GM21528 (cell line): ENCODE data around the gene FARP1.

ENCODE experiments used
- ATAC-seq: cut with Tn5 transposase; IDR thresholded peaks from one replicate; pipeline ENCODE4 v1.9.1; 2021; ENCODE audit warnings: mild to moderate bottlenecking, moderate library complexity; ENCODE audit not compliant: unreplicated experiment, low FRiP score

Gene FARP1

GRCh38 chr13:98372876-98373275, 230.0 kb downstream of the FARP1 start:
- no peak for ATAC-seq

DNA sequence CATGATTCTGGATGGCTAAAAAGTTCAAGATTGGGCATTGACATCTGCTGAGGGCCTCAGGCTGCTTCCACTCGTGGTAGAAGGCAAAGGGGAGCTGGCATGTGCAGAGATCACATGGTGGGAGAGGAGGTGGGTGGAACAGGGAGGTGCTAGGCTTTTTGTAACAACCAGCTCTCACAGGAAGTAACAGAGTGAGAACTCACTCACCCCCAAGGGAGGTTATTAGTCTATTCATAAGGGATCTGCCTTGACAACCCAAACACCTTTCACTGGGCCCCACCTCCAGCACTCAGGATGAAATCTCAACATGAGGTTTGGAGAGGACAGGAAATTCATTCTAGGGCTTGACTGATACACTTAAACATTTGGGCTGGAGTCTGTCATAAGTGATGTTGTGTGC, 231.9 kb downstream of the FARP1 start:
- no peak for ATAC-seq

DNA sequence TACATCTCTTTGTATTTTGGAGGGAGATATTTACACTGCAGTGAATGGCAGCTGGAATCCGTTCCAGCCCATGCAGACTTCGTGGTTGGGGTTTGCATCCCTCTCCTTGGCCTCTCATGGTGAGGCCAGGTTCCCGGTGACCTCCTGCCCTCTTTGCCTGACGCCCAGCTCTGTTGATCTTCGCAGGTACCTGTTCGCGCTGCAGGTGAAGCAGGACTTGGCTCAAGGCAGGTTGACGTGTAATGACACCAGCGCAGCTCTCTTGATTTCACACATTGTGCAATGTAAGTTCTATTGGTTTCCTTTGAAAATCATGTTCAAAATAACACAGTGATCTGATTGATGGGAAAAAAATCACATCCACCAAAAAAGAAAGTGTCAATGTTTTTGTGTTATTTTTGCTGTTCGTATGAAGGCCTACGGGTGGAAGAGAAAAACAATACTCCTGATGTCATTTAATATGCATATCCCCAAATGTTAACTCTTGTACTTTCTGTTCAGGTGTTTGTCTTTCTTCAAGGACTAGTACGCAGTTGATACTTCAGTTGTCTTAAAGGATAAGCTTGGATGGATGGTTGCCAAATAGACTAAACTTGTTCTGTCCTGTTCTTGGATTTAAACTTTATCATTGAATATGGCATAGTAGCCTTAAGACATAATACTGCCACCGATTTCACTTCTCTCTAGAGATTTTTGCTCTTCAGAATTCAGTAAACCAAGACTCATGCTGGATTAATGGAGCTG, 234.9 kb downstream of the FARP1 start:
- no peak for ATAC-seq

DNA sequence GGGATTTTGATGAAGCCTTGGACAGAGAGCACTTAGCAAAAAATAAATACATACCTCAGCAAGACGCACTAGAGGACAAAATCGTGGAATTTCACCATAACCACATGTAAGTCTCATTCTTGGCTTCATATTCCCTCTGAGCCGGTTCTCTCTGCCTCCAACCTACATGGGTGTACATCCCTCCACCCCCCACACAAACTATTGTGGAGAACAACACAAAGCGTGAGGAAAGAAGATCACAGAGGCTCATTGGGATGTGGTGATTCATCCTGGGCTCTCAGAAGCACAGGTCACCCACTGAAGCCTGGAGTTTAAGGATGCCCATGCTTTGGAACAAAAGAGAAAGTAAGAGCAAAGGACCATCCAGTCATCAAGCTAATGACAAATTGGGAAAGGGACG, 241.8 kb downstream of the FARP1 start:
- no peak for ATAC-seq

- ATAC-seq: no peak
Observed at GRCh38 chr13:98385606-98386005, 242.7 kb downstream of the FARP1 start.

DNA sequence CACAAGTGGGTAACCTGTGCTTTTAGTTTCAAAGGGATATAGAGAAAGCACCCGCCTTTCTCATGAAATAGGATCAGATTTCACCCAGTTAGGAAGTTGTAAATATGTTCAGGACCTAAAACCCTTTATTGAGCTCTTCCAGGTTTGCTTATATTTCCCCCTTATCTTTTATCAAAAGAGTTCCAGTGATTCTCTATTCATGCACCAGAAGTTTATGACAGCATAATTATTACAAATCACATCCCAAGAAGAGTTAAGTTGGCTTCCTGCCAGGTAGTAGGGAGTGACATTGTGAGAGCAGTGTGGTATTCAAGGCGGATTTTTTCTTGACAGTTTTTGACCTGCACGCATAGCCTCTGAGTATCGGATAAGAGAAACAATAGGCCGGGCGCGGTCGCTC, 243.7 kb downstream of the FARP1 start:
- no peak for ATAC-seq

GRCh38 chr13:98389319-98389718, 246.4 kb downstream of the FARP1 start:
- ATAC-seq: no peak

DNA sequence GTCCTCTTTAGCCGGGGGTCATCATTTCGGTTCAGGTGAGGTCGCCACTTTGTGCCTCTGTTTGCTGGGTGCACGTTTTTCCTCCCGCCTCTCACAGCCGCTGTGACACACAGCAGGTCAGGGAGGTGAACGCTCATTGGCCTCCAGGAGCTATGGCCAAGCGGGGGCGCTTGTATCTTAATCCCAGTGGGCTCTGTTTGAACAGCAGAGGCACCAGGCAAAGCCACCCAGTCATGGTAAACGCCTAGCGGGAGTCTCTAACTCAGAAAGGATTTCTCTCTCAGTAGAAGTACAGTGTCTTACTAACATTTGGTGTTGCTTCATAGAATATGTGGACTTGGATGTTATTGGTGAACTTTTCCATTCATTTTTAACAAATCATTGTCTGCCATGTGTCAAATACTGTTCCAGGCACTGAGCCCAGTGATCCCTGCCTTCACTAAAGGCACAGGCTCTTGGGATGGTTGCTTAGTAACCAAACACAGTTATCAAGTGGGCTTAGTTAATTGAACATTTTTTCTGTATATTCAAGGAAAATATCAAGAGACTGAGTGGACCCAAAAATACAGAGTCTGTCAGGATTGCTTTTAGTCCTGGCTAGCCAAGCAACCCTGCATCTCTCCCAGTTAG, 247.3 kb downstream of the FARP1 start:
- ATAC-seq: no peak

GRCh38 chr13:98393873-98394272, 251.0 kb downstream of the FARP1 start:
- ATAC-seq: no peak

- ATAC-seq: no peak
Observed at GRCh38 chr13:98394820-98395510, 252.1 kb downstream of the FARP1 start.

GRCh38 chr13:98396071-98396710, 253.3 kb downstream of the FARP1 start:
- no peak for ATAC-seq

DNA sequence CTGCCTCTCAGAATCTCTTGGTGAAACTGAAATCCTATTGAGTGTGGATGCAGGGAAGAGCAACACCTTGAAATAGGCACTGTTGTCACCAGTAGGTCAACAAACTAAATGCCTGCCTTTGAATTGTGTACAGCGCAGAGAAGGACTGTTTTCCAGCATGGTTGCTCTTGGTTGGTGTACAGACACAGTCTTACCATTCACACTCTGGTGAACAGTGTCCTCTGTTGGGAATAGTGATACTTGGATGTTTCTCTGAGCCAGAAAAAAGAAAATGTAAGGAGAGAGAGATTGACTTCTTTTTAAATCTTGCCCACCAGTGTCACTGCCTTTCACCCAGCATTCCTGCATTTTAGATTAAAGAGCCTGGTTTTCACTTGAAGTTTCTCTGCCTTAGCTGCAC, 254.3 kb downstream of the FARP1 start:
- no peak for ATAC-seq

- ATAC-seq: no peak
Observed at GRCh38 chr13:98397861-98398260, 255.0 kb downstream of the FARP1 start.

DNA sequence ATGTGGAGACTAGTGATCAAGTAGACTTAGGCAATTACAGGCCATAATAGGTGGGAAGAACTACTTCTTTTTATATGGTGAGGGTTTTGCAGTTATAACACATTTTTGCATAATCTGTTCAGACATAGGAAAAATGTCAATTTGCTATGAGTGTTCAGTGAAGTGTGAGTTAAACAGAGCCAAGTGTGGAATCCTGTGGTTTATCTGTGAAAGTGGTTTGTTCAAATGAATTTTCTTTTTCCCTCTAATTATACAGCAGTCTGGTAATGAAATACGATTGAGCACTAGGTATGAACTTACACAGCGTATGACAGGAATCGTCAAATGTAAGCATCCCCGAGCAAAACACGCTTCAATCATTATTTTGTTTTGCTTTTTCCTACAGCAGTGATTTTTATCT, 255.7 kb downstream of the FARP1 start:
- ATAC-seq: no peak

GRCh38 chr13:98399756-98400155, 256.9 kb downstream of the FARP1 start:
- ATAC-seq: no peak

DNA sequence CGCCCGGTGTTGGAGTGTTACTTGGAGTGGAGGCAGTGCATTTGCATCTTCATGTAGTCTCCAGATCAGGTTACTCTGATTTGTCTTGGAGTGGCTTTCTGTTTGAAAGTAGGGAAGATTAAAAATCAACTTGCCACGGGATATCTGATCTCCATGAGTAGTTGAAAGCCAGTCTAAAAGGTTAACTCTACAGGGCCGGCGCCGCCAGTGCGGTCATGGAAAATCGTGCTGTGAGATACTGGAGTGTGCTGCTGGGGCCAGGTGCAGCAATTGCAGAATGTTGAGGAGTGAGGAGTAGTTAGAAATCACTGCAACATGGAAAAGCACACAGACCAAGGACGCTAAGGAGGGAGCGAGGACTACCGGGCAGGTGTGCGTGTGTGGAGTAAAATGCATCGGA, 259.0 kb downstream of the FARP1 start:
- no peak for ATAC-seq

GRCh38 chr13:98403076-98403475, 260.2 kb downstream of the FARP1 start:
- ATAC-seq: no peak

- no peak for ATAC-seq
Observed at GRCh38 chr13:98405107-98405571, 262.2 kb downstream of the FARP1 start.

- ATAC-seq: no peak
Observed at GRCh38 chr13:98405690-98406344, 262.9 kb downstream of the FARP1 start.

- no peak for ATAC-seq
Observed at GRCh38 chr13:98406427-98406826, 263.5 kb downstream of the FARP1 start.

- no peak for ATAC-seq
Observed at GRCh38 chr13:98406971-98407370, 264.1 kb downstream of the FARP1 start.
